H1 (cell line): ENCODE data around the gene MEF2D. TPM values are rescaled to one million over a fixed set of nuclear protein-coding genes. Genes with fewer than 3 reads are reported as not detected.
A peak's percentile ranks its signal among the peaks of the same experiment; 100 is the strongest.

Experiments
- CTCF ChIA-PET: fragments of 300-600 bp; sonication (Branson Sonifier 250); formaldehyde crosslinking; loops from one replicate; lab custom pipeline; 2021; ENCODE audit not compliant: partially characterized antibody; lab: Charles Lee
- POLR2A ChIA-PET: fragments of 300-600 bp; sonication (Branson Sonifier 250); formaldehyde crosslinking; loops from one replicate; lab custom pipeline; 2021; ENCODE audit warnings: inconsistent platforms; ENCODE audit not compliant: partially characterized antibody; lab: Charles Lee
- DNase-seq, 2 experiments: peaks; one replicate each; pipeline versions ENCODE4 v3.0.0 to v3.0.0-alpha.2; 2010 to 2022; ENCODE audit warnings: low spot score in 2 of 2, low read depth in 1 of 2, mixed read lengths in 1 of 2
- FAIRE-seq: peaks from 2 replicates; lab custom pipeline; 2011; peaks lifted over from hg19 to GRCh38; lab: Jason Lieb, UNC
- H2AFZ ChIP-seq: 2 replicates; pipeline ENCODE4 v1.8.1; 2012; ENCODE audit warnings: low read length, inconsistent platforms
- H2AK5ac ChIP-seq: 2 replicates; pipeline ENCODE4 v1.6.1; 2013; ENCODE audit warnings: low read depth, low read length
- H2BK120ac ChIP-seq: replicated peaks from 2 replicates; pipeline ENCODE3; 2013; ENCODE audit warnings: low read depth, low read length, inconsistent platforms
- H2BK12ac ChIP-seq: 2 replicates; pipeline ENCODE4 v1.6.1; 2013; ENCODE audit warnings: low read depth, low read length
- H2BK15ac ChIP-seq: 2 replicates; pipeline ENCODE4 v1.6.1; 2013; ENCODE audit warnings: low read length
- H2BK20ac ChIP-seq: 2 replicates; pipeline ENCODE4 v1.6.1; 2013; ENCODE audit warnings: low read length
- H2BK5ac ChIP-seq: 2 replicates; pipeline ENCODE4 v1.6.1; 2013; ENCODE audit warnings: low read depth, low read length
- H3K14ac ChIP-seq: 2 replicates; pipeline ENCODE4 v1.6.1; 2013; ENCODE audit warnings: inconsistent platforms; ENCODE audit not compliant: insufficient read length
- H3K18ac ChIP-seq: 2 replicates; pipeline ENCODE4 v1.6.1; 2013; ENCODE audit warnings: low read length; ENCODE audit errors: extremely low read depth
- H3K23ac ChIP-seq: 2 replicates; pipeline ENCODE4 v1.6.1; 2013; ENCODE audit warnings: inconsistent platforms; ENCODE audit not compliant: insufficient read length
- H3K23me2 ChIP-seq: 2 replicates; pipeline ENCODE4 v1.6.1; 2013; ENCODE audit warnings: low read depth, low read length
- H3K27ac ChIP-seq: 2 replicates; pipeline ENCODE4 v1.6.1; 2011; ENCODE audit warnings: low read depth, low read length, inconsistent platforms
- H3K27me3 ChIP-seq, 4 experiments: replicated peaks in 1 of 4; 1 replicate in 1 of 4; 2 replicates in 3 of 4; pipeline versions ENCODE4 v1.6.1 to v1.8.1; 2011 to 2013; ENCODE audit warnings: low read length in 3 of 4, mild to moderate bottlenecking in 3 of 4, inconsistent platforms in 2 of 4, mixed read lengths in 2 of 4, moderate library complexity in 1 of 4; ENCODE audit not compliant: control insufficient read depth in 3 of 4, insufficient read depth in 3 of 4; ENCODE audit errors: extremely low read depth in 1 of 4
- H3K36me3 ChIP-seq, 4 experiments: 2 replicates each; pipeline versions ENCODE4 v1.6.1 to v1.8.1; 2011 to 2013; ENCODE audit warnings: mild to moderate bottlenecking in 4 of 4, low read length in 3 of 4, moderate library complexity in 2 of 4, control low read depth in 1 of 4, inconsistent platforms in 1 of 4; ENCODE audit not compliant: insufficient read depth in 4 of 4, control insufficient read depth in 2 of 4
- H3K4ac ChIP-seq: replicated peaks from 2 replicates; pipeline ENCODE3; 2013; ENCODE audit warnings: low read length, low read depth, mixed read lengths, inconsistent platforms; ENCODE audit not compliant: insufficient read length
- H3K4me1 ChIP-seq, 4 experiments: replicated peaks in 1 of 4; 1 replicate in 1 of 4; 2 replicates in 3 of 4; pipeline versions ENCODE4 v1.6.1 to v1.8.1; 2011 to 2013; ENCODE audit warnings: low read length in 3 of 4, inconsistent platforms in 2 of 4, mixed read lengths in 1 of 4; ENCODE audit not compliant: insufficient read depth in 4 of 4, control insufficient read depth in 3 of 4
- H3K4me2 ChIP-seq, 2 experiments: 2 replicates each; pipeline versions ENCODE4 v1.6.1 to v1.8.1; 2011 to 2013; ENCODE audit warnings: low read depth in 2 of 2, low read length in 2 of 2, control low read depth in 1 of 2, inconsistent platforms in 1 of 2, mild to moderate bottlenecking in 1 of 2; ENCODE audit not compliant: insufficient read depth in 1 of 2
- H3K4me3 ChIP-seq, 4 experiments: fragments of 200-600, 300-600 bp in 1 of 4; sonication (generic), shearing (Covaris generic), sonication (Bioruptor Twin) in 1 of 4; 2 replicates each; pipeline versions ENCODE4 v1.5.1 to v1.8.1; 2011 to 2016; ENCODE audit warnings: low read length in 4 of 4, low read depth in 3 of 4, control low read depth in 2 of 4, inconsistent platforms in 2 of 4, mild to moderate bottlenecking in 2 of 4, mixed read lengths in 1 of 4, moderate library complexity in 1 of 4; ENCODE audit not compliant: insufficient read depth in 2 of 4; ENCODE audit errors: extremely low read depth in 1 of 4
- H3K56ac ChIP-seq: replicated peaks from 2 replicates; pipeline ENCODE3; 2013; ENCODE audit warnings: low read depth, mild to moderate bottlenecking, mixed read lengths, low read length, inconsistent platforms; ENCODE audit not compliant: insufficient read length
- H3K79me1 ChIP-seq: 2 replicates; pipeline ENCODE4 v1.6.1; 2013; ENCODE audit warnings: low read depth, low read length, control low read depth
- H3K79me2 ChIP-seq, 2 experiments: 2 replicates each; pipeline versions ENCODE4 v1.6.1 to v1.8.1; 2012 to 2013; ENCODE audit warnings: low read length in 2 of 2, mild to moderate bottlenecking in 2 of 2, inconsistent platforms in 1 of 2; ENCODE audit not compliant: insufficient read depth in 2 of 2, control insufficient read depth in 1 of 2
- H3K9ac ChIP-seq, 4 experiments: replicated peaks in 1 of 4; 1 replicate in 1 of 4; 2 replicates in 3 of 4; pipeline versions ENCODE4 v1.6.1 to v1.8.1; 2011 to 2013; ENCODE audit warnings: low read depth in 3 of 4, low read length in 3 of 4, control low read depth in 2 of 4, mild to moderate bottlenecking in 2 of 4, moderate library complexity in 2 of 4, inconsistent platforms in 1 of 4; ENCODE audit errors: extremely low read depth in 1 of 4
- H3K9me3 ChIP-seq, 2 experiments: 2 replicates each; pipeline versions ENCODE4 v1.6.1 to v1.8.1; 2012 to 2013; ENCODE audit warnings: mild to moderate bottlenecking in 2 of 2, moderate library complexity in 2 of 2, control low read depth in 1 of 2, inconsistent platforms in 1 of 2, low read depth in 1 of 2, low read length in 1 of 2, mixed read lengths in 1 of 2; ENCODE audit not compliant: insufficient read depth in 2 of 2
- H4K20me1 ChIP-seq, 2 experiments: replicated peaks in 1 of 2; 2 replicates each; pipeline versions ENCODE3 to v1.8.1; 2011 to 2013; ENCODE audit warnings: inconsistent platforms in 2 of 2, low read length in 2 of 2, mild to moderate bottlenecking in 1 of 2; ENCODE audit not compliant: insufficient read depth in 2 of 2, control insufficient read depth in 1 of 2
- H4K5ac ChIP-seq: 2 replicates; pipeline ENCODE4 v1.6.1; 2013; ENCODE audit warnings: low read length, low read depth, mixed read lengths, inconsistent platforms; ENCODE audit not compliant: insufficient read length
- H4K8ac ChIP-seq: 2 replicates; pipeline ENCODE4 v1.8.0; 2013; ENCODE audit warnings: mild to moderate bottlenecking, moderate library complexity, low read length, inconsistent platforms; ENCODE audit not compliant: insufficient read depth; ENCODE audit errors: extremely low read depth
- H4K91ac ChIP-seq: replicated peaks from 2 replicates; pipeline ENCODE3; 2013; ENCODE audit warnings: low read length, mixed read lengths, inconsistent platforms; ENCODE audit not compliant: insufficient read length
- CEBPB ChIP-seq: IDR thresholded peaks from 2 replicates; pipeline ENCODE4 v1.6.1; 2012; ENCODE audit warnings: low read depth, low read length
- CREB1 ChIP-seq: IDR thresholded peaks from 2 replicates; pipeline ENCODE4 v1.6.1; 2012; ENCODE audit warnings: inconsistent platforms
- EZH2 ChIP-seq: fragments of 200-600 bp; sonication (generic); IDR thresholded peaks from 2 replicates; pipeline ENCODE4 v1.7.1; 2012; ENCODE audit warnings: low read depth, mild to moderate bottlenecking, moderate library complexity, low read length, inconsistent platforms; ENCODE audit not compliant: severe bottlenecking
- KDM1A ChIP-seq: fragments of 200-600, 300-600 bp; sonication (generic); IDR thresholded peaks from 2 replicates; pipeline ENCODE4 v1.7.1; 2016; ENCODE audit warnings: mild to moderate bottlenecking, low read length, borderline replicate concordance
- NANOG ChIP-seq: IDR thresholded peaks from 2 replicates; pipeline ENCODE4 v1.6.1; 2011; ENCODE audit warnings: low read length, low read depth, mild to moderate bottlenecking, inconsistent platforms; ENCODE audit not compliant: insufficient read depth, poor library complexity, severe bottlenecking
- NRF1 ChIP-seq: IDR thresholded peaks from 2 replicates; pipeline ENCODE4 v1.6.1; 2011; ENCODE audit warnings: mild to moderate bottlenecking, low read depth, low read length, improper control_type of control experiment
- POU5F1 ChIP-seq: IDR thresholded peaks from 2 replicates; pipeline ENCODE4 v1.6.1; 2011; ENCODE audit warnings: low read depth, mild to moderate bottlenecking, low read length, moderate library complexity
- RXRA ChIP-seq: IDR thresholded peaks from 2 replicates; pipeline ENCODE4 v1.6.1; 2011; ENCODE audit warnings: low read depth, mild to moderate bottlenecking, low read length, moderate library complexity; ENCODE audit not compliant: insufficient read depth
- WGBS, 2 experiments: shearing (Covaris generic) in 1 of 2; methylation state at CpG; one replicate each; pipeline versions ENCODE4 v1.1.6 to v1.1.7; 2013 to 2015; ENCODE audit warnings: low lambda C conversion rate in 2 of 2, mixed read lengths in 2 of 2, inconsistent platforms in 1 of 2, low coverage in 1 of 2, missing lambda C conversion rate in 1 of 2; ENCODE audit not compliant: insufficient replicate concordance in 2 of 2, insufficient coverage in 1 of 2, insufficient read length in 1 of 2; ENCODE audit errors: extremely low coverage in 1 of 2, missing lambda C conversion rate in 1 of 2; 5-methylcytosine and 5-hydroxymethylcytosine counted together
- polyA plus RNA-seq, 7 experiments: library from polyadenylated mRNA; depleted of rRNA in 3 of 7; stranded (reverse) in 5 of 7; unstranded in 2 of 7; fragments of >200 nt in 5 of 7; fragments of 200-250 nt in 2 of 7; gene quantifications; 1 replicate in 5 of 7; 2 replicates in 1 of 7; 4 replicates in 1 of 7; pipeline versions ENCODE4 v1.2.1 to v1.2.3, GENCODE V29; 2011 to 2013; ENCODE audit warnings: missing spikeins in 2 of 7, mixed read lengths in 2 of 7
- total RNA-seq: library from RNA; stranded (reverse); fragmentation: NEBNext Ultra II Directional; extraction: Animal tissue kit (Norgen Biotek cat#: 25700); gene quantifications from 2 replicates; pipeline ENCODE4 v1.2.1, GENCODE V29; 2021
- TF ChIP-seq, protein P1 (sequence below): IDR thresholded peaks from 2 replicates; pipeline ENCODE4 v1.6.1; 2011; ENCODE audit warnings: low read depth, mild to moderate bottlenecking, low read length; ENCODE audit not compliant: insufficient read depth
- TF ChIP-seq, protein P2 (sequence below): IDR thresholded peaks from 2 replicates; pipeline ENCODE4 v1.6.1; 2012; ENCODE audit warnings: inconsistent platforms

Gene MEF2D
- total and polyA plus RNA-seq, 2 of the 8 experiments (the other 6 are each of a cell fraction or from before 2014, with no cell fraction given): 17.3 to 20.3 TPM

GRCh38 chr1:156464825-156465452 lies 35.6 kb downstream of the MEF2D start:
- no peak overlapping the region for H3K4me2 ChIP-seq
- H3K23ac ChIP-seq: no peak overlapping the region
- DNase-seq (no peak), FAIRE-seq (no peak)
- no peak overlapping the region for H3K18ac ChIP-seq
- TF ChIP-seq CEBPB (no peak), NANOG (no peak), KDM1A (no peak), CREB1 (no peak), RXRA (no peak), EZH2 (no peak), NRF1 (no peak), POU5F1 (no peak)
- TF ChIP-seq, protein P1, sequence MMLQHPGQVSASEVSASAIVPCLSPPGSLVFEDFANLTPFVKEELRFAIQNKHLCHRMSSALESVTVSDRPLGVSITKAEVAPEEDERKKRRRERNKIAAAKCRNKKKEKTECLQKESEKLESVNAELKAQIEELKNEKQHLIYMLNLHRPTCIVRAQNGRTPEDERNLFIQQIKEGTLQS: no peak
- TF ChIP-seq, protein P2, sequence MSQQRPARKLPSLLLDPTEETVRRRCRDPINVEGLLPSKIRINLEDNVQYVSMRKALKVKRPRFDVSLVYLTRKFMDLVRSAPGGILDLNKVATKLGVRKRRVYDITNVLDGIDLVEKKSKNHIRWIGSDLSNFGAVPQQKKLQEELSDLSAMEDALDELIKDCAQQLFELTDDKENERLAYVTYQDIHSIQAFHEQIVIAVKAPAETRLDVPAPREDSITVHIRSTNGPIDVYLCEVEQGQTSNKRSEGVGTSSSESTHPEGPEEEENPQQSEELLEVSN: no peak
- no peaks in the 10 kb centered on the region; a peak in 1 of 7 replicates for H3K27me3 ChIP-seq
- ChIA-PET CTCF (interaction anchor here (0.6 to 3.1 kb wide), 17 partner anchors 7 to 184 kb away, joined by 3 to 23 read pairs (median 9); partner anchors contain the start of gene MEF2D), POLR2A (interaction anchor here (0.8 to 1.6 kb wide), 3 partner anchors 20 to 126 kb away, joined by 4 to 5 read pairs (median 4); partner anchors contain the start of gene NAXE)
- no peak overlapping the region for H3K4me3 ChIP-seq
- no peak overlapping the region for H2AK5ac ChIP-seq
- WGBS, 2 experiments: 89% methylated on average over 9 of the region's 9 CpGs; no CpG with 5 or more reads in 1 of the 2 experiments
- no peak overlapping the region for H3K9ac ChIP-seq
- peak overlapping the region; percentile 68; the same call in 1 of the 2 replicates for H2BK12ac ChIP-seq
- H4K91ac ChIP-seq: no peak overlapping the region
- no peaks in the 10 kb centered on the region; the same call in 1 of the 2 replicates for H3K79me1 ChIP-seq
- no peaks in the 10 kb centered on the region for H3K79me2 ChIP-seq
- H4K5ac ChIP-seq: no peak overlapping the region
- H3K4me1 ChIP-seq: peaks cover 0 to 18% (median 8%) of the 10 kb centered on the region in 4 experiments; a peak in 5 of 7 replicates
- no peaks in the 10 kb centered on the region for H3K9me3 ChIP-seq
- no peaks in the 10 kb centered on the region for H3K23me2 ChIP-seq
- peak overlapping the region; percentile 18; the same call in 1 of the 2 replicates for H4K8ac ChIP-seq
- no peak overlapping the region for H3K14ac ChIP-seq
- no peak overlapping the region for H3K56ac ChIP-seq
- H3K4ac ChIP-seq: no peak overlapping the region
- no peak overlapping the region for H2BK5ac ChIP-seq
- H4K20me1 ChIP-seq: no peaks in the 10 kb centered on the region
- H2BK15ac ChIP-seq: peak overlapping the region; percentile 65; the same call in 1 of the 2 replicates
- H2BK20ac ChIP-seq: no peak overlapping the region
- no peak overlapping the region for H3K27ac ChIP-seq
- no peak overlapping the region for H2AFZ ChIP-seq
- H3K36me3 ChIP-seq: peaks cover 0 to 9% (median 1%) of the 10 kb centered on the region in 4 experiments; a peak in 2 of 8 replicates
- H2BK120ac ChIP-seq: no peak overlapping the region
